HCEC 1CT (cell line): ENCODE data around the gene MED20.
"Not testable (repeated sequence)": the region's sequence is repeated elsewhere in the genome, so short reads cannot be mapped to it uniquely, and the experiment has no call there.

Source experiments
- DNase-seq: peaks from one replicate; pipeline ENCODE4 v3.0.0-alpha.2; 2017

The MED20 gene

GRCh38 chr6:41920921-41921711 lies at the start of gene MED20, which contains the start of gene BYSL:
Gene MED20, minus strand, starts transcription at chr6:41921139. Its CDS starts 121 bp downstream, at chr6:41921018.
Gene BYSL, plus strand, starts transcription at chr6:41921499. Its CDS starts 64 bp downstream, at chr6:41921563.
- DNase-seq: peak; percentile 92

- peak; percentile 85 for DNase-seq
Measured at GRCh38 chr6:41970436-41970846, 49.5 kb upstream of the MED20 start.

GRCh38 chr6:41967312-41968287 lies 46.7 kb upstream of the MED20 start:
- DNase-seq: peak; percentile 55

- peak; percentile 64 for DNase-seq
Measured at GRCh38 chr6:41966961-41967311, 46.0 kb upstream of the MED20 start.

GRCh38 chr6:41966214-41966920 lies 45.4 kb upstream of the MED20 start:
- DNase-seq: no peak

GRCh38 chr6:41965429-41966213 lies 44.7 kb upstream of the MED20 start:
- DNase-seq: no peak

- DNase-seq: no peak
Measured at GRCh38 chr6:41964201-41964887, 43.4 kb upstream of the MED20 start.

GRCh38 chr6:41963371-41963770 lies 42.4 kb upstream of the MED20 start:
- DNase-seq: no peak

- DNase-seq: no peak
Measured at GRCh38 chr6:41960028-41960427, 39.1 kb upstream of the MED20 start.

GRCh38 chr6:41958022-41958856 lies 37.3 kb upstream of the MED20 start:
- DNase-seq: no peak

GRCh38 chr6:41957117-41957516 lies 36.2 kb upstream of the MED20 start:
- DNase-seq: no peak

- no peak for DNase-seq
Measured at GRCh38 chr6:41955412-41955811, 34.5 kb upstream of the MED20 start.

- DNase-seq: no peak
Measured at GRCh38 chr6:41954668-41955067, 33.7 kb upstream of the MED20 start.

- DNase-seq: no peak
Measured at GRCh38 chr6:41947581-41948220, 26.8 kb upstream of the MED20 start.

GRCh38 chr6:41943456-41943855 lies 22.5 kb upstream of the MED20 start:
- DNase-seq: no peak

GRCh38 chr6:41942882-41943281 lies 21.9 kb upstream of the MED20 start:
- not testable (repeated sequence) for DNase-seq

GRCh38 chr6:41942067-41942851 lies 21.3 kb upstream of the MED20 start:
- peak; percentile 86 for DNase-seq

GRCh38 chr6:41941280-41942066 lies 20.5 kb upstream of the MED20 start, which contains the start of gene CCND3:
Gene CCND3, minus strand, starts transcription at chr6:41941808. Its CDS starts 159 bp downstream, at chr6:41941649.
- DNase-seq: peak; percentile 94
